ENCODE data around the gene QDPR. TPM values are rescaled to one million over a fixed set of nuclear protein-coding genes. Genes with fewer than 3 reads are reported as not detected.

Gene QDPR
- polyA plus RNA-seq, 1 donor (not counting 4 experiments of a cell fraction or from before 2014, with no cell fraction given): 65.6 TPM

DNA sequence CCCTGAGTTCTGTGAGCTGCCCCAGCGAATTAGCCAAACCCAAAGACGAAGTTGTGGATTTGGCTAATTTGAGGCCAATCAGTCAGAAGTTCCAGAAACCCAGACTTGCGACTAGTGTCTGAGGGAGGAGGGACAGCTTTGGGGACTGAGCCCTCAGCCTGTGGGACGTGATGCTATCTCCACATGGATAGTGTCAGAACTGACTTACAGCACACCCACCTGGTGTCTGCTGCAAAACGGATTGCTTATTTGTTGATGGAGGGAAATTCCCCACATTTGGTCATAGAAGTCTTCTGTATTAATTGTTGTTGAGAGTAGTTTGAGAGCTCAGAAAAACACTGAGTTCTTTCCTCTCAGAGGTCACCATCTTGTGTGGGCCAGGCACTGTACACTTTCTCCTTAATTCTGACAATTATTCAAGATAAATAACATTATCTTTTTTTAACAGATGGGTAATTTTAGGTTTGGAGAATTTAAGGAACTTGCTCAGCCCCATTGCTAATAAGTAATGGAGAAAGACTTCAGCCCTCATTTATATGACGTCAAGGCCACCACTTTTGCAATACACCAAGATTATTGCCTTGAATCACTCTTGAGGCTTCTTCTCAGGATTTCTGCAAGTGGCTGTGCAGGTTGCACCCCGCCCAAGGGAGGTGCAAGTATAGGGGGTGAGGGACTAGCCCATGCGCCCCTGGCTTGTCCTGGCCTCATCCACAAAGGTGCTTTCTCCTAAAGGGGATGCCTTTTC, 19.8 kb upstream of the QDPR start:
- Histone ChIP-seq H3K4me2 (ENCODE audit: control insufficient read depth, extremely low read depth, insufficient read depth, low read depth, low read length) (no peak overlapping the region), H3K9me3 (ENCODE audit: control insufficient read depth, low read depth, low read length) (no peaks in the 10 kb centered on the region), H3K79me2 (ENCODE audit: control insufficient read depth, insufficient read depth, low read length) (no peaks in the 10 kb centered on the region), H3K27ac (ENCODE audit: control insufficient read depth, insufficient read depth, low read length) (no peak overlapping the region), H3K4me1 (ENCODE audit: control insufficient read depth, extremely low read depth, insufficient read depth, low read length) (no peaks in the 10 kb centered on the region), H2AFZ (ENCODE audit: control insufficient read depth, low read length) (no peak overlapping the region), H3K9ac (ENCODE audit: control insufficient read depth, extremely low read depth, insufficient read depth, low read length) (no peak overlapping the region), H3K4me3 (ENCODE audit: control insufficient read depth in 2 of 3, extremely low read depth in 1 of 3, insufficient read depth in 2 of 3, low read depth in 1 of 3, low read length in 3 of 3) (no peak overlapping the region), H3K9me1 (ENCODE audit: control insufficient read depth, extremely low read depth, insufficient read depth, low read length) (no peaks in the 10 kb centered on the region), H3K27me3 (ENCODE audit: control insufficient read depth, extremely low read depth, insufficient read depth, low read length) (peaks cover 3% of the 10 kb centered on the region), H4K20me1 (ENCODE audit: control insufficient read depth, extremely low read depth, insufficient read depth, low read length) (no peaks in the 10 kb centered on the region), H3K36me3 (ENCODE audit: control insufficient read depth in 2 of 2, extremely low read depth in 1 of 2, insufficient read depth in 2 of 2, low read length in 2 of 2) (no peaks in the 10 kb centered on the region)
- dilution Hi-C loops (cut with MboI; ENCODE audit: extremely low pct_ligation_motif_present, low sequenced_read_pairs): no loop called here
- DNase-seq (ENCODE audit: low read depth, low spot score): no peak
- no peak for FAIRE-seq
- no peak for TF ChIP-seq EZH2 (IDR thresholded peaks at IDR 0.05; ENCODE audit: low read length)
- TF ChIP-seq CTCF (optimal IDR thresholded peaks at IDR 0.05 in 1 of 3, IDR thresholded peaks at IDR 0.05 in 1 of 3, conservative IDR thresholded peaks at IDR 0.05 in 1 of 3; ENCODE audit: extremely low read depth in 1 of 3, insufficient read depth in 2 of 3, low read length in 3 of 3): no peak

DNA sequence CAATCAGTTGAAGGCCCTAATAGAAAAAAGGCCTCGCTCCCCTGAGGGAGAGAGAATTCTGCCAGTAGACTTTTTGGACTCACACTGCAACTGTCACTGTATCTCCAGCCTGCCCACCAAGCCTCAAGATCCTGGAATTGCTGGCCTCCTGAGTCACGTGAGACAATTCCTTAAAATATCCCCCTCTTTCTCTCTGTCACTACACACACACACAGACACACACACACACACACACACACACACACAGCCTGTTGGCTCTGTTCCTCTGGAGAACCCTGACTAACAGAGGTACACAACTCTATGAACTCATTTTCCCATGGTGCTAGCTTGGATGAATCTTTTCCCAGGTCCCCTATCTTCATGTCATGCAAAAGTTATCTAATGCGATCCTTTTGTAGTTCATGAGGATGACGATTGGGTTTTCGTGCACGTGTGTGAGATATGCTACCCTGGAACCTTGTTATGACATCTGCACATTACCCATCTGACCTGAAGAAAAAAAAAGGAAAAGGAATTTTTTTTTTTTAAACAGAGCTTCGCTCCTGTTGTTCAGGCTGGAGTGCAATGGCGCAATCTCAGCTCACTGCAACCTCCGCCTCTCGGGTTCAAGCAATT, 16.8 kb upstream of the QDPR start:
- H3K27me3 ChIP-seq (ENCODE audit: control insufficient read depth, extremely low read depth, insufficient read depth, low read length): peaks cover 3% of the 10 kb centered on the region
- no peak overlapping the region for H2AFZ ChIP-seq (ENCODE audit: control insufficient read depth, low read length)
- DNase-seq (ENCODE audit: low read depth, low spot score) (no peak), FAIRE-seq (no peak)
- H3K9ac ChIP-seq (ENCODE audit: control insufficient read depth, extremely low read depth, insufficient read depth, low read length): no peak overlapping the region
- dilution Hi-C loops (cut with MboI; ENCODE audit: extremely low pct_ligation_motif_present, low sequenced_read_pairs): no loop called here
- no peaks in the 10 kb centered on the region for H4K20me1 ChIP-seq (ENCODE audit: control insufficient read depth, extremely low read depth, insufficient read depth, low read length)
- H3K9me1 ChIP-seq (ENCODE audit: control insufficient read depth, extremely low read depth, insufficient read depth, low read length): no peaks in the 10 kb centered on the region
- no peak overlapping the region for H3K4me2 ChIP-seq (ENCODE audit: control insufficient read depth, extremely low read depth, insufficient read depth, low read depth, low read length)
- H3K4me3 ChIP-seq (ENCODE audit: control insufficient read depth in 2 of 3, extremely low read depth in 1 of 3, insufficient read depth in 2 of 3, low read depth in 1 of 3, low read length in 3 of 3): no peak overlapping the region
- H3K36me3 ChIP-seq (ENCODE audit: control insufficient read depth in 2 of 2, extremely low read depth in 1 of 2, insufficient read depth in 2 of 2, low read length in 2 of 2): no peaks in the 10 kb centered on the region
- H3K79me2 ChIP-seq (ENCODE audit: control insufficient read depth, insufficient read depth, low read length): no peaks in the 10 kb centered on the region
- H3K9me3 ChIP-seq (ENCODE audit: control insufficient read depth, low read depth, low read length): no peaks in the 10 kb centered on the region
- H3K27ac ChIP-seq (ENCODE audit: control insufficient read depth, insufficient read depth, low read length): no peak overlapping the region
- TF ChIP-seq EZH2 (IDR thresholded peaks at IDR 0.05; ENCODE audit: low read length): no peak
- no peak for TF ChIP-seq CTCF (optimal IDR thresholded peaks at IDR 0.05 in 1 of 3, IDR thresholded peaks at IDR 0.05 in 1 of 3, conservative IDR thresholded peaks at IDR 0.05 in 1 of 3; ENCODE audit: extremely low read depth in 1 of 3, insufficient read depth in 2 of 3, low read length in 3 of 3)
- no peaks in the 10 kb centered on the region for H3K4me1 ChIP-seq (ENCODE audit: control insufficient read depth, extremely low read depth, insufficient read depth, low read length)
